Peyer's patch (tissue), 4 donors: ENCODE data around the gene PRKD1. TPM values are rescaled to one million over a fixed set of nuclear protein-coding genes. Genes with fewer than 3 reads are reported as not detected.

Experiments
- DNase-seq, 3 donors: peaks; one replicate each; pipeline ENCODE4 v3.0.0-alpha.2; 2017 to 2019
- H3K27ac ChIP-seq, 4 donors: fragments of 200-600 bp; sonication (generic); one replicate each; pipeline ENCODE4 v1.5.1; 2016 to 2019
- H3K27me3 ChIP-seq, 2 donors: fragments of 200-600 bp; sonication (generic); one replicate each; pipeline ENCODE4 v1.5.1; 2019
- H3K36me3 ChIP-seq, 3 donors: fragments of 200-600 bp; sonication (generic); one replicate each; pipeline ENCODE4 v1.5.1; 2016 to 2019
- H3K4me1 ChIP-seq, 4 donors: fragments of 200-600 bp; sonication (generic); one replicate each; pipeline ENCODE4 v1.5.1; 2016 to 2019
- H3K4me3 ChIP-seq, 4 donors: fragments of 200-600 bp; sonication (generic); 1 replicate in 3 of 4; 2 replicates in 1 of 4; pipeline ENCODE4 v1.5.1; 2016 to 2019; ENCODE audit warnings: mild to moderate bottlenecking in 1 of 4
- H3K9me3 ChIP-seq, 4 donors: fragments of 200-600 bp; sonication (generic); one replicate each; pipeline ENCODE4 v1.5.1; 2016 to 2019; ENCODE audit warnings: mild to moderate bottlenecking in 1 of 4
- POLR2A ChIP-seq, 2 donors: fragments of 450-650 bp; IDR thresholded peaks; one replicate each; pipeline ENCODE4 v1.5.1; 2017; ENCODE audit warnings: antibody characterized with exemption in 2 of 2, mild to moderate bottlenecking in 2 of 2, moderate library complexity in 2 of 2
- total RNA-seq, 4 donors: library from RNA; depleted of rRNA; stranded (reverse); fragments of >200 nt; gene quantifications; one replicate each; pipeline ENCODE4 v1.1.0, GENCODE V29; 2016
- TF ChIP-seq, protein P1 (sequence below), 6 experiments: fragments of 450-650 bp in 4 of 6; fragments of 200-600 bp in 2 of 6; sonication (generic) in 1 of 6; IDR thresholded peaks; one replicate each; pipeline ENCODE4 v1.5.1; 2017 to 2019; ENCODE audit warnings: antibody characterized with exemption in 6 of 6, mild to moderate bottlenecking in 3 of 6, moderate library complexity in 1 of 6

Gene PRKD1
- total RNA-seq, 4 donors from 2014 or later, result 0.88 to 5.0 (median 3.6) TPM

DNA sequence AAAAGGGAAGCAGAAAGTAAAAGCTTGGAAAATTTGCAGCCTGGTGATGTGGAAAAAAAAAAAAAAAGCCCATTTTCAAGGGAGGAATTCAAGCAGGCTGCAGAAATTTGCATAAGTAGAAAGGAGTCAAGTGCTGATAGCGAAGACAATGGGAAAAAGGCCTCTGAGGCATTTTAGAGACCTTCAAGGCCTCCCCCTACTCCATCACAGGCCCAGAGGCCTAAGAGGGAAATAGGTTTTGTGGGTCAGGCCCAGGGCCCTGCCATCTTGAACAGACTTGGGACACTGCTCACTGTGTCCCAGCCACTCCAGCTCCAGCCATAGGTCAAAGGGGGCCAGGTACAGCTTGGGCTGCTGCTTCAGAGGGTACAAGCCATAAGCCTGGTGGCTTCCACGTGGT is 13.8 kb upstream of the PRKD1 start:
- no peaks in the 10 kb centered on the region for H3K36me3 ChIP-seq
- H3K27ac ChIP-seq, result no peak overlapping the region
- TF ChIP-seq, protein P1, sequence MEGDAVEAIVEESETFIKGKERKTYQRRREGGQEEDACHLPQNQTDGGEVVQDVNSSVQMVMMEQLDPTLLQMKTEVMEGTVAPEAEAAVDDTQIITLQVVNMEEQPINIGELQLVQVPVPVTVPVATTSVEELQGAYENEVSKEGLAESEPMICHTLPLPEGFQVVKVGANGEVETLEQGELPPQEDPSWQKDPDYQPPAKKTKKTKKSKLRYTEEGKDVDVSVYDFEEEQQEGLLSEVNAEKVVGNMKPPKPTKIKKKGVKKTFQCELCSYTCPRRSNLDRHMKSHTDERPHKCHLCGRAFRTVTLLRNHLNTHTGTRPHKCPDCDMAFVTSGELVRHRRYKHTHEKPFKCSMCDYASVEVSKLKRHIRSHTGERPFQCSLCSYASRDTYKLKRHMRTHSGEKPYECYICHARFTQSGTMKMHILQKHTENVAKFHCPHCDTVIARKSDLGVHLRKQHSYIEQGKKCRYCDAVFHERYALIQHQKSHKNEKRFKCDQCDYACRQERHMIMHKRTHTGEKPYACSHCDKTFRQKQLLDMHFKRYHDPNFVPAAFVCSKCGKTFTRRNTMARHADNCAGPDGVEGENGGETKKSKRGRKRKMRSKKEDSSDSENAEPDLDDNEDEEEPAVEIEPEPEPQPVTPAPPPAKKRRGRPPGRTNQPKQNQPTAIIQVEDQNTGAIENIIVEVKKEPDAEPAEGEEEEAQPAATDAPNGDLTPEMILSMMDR (IDR thresholded peaks at IDR 0.05), result no peak
- no peak for TF ChIP-seq POLR2A (IDR thresholded peaks at IDR 0.05)
- H3K27me3 ChIP-seq, result no peaks in the 10 kb centered on the region
- H3K9me3 ChIP-seq, result peaks cover 0 to 7% (median 0%) of the 10 kb centered on the region in 4 donors
- no peak overlapping the region for H3K4me3 ChIP-seq
- no peak for DNase-seq
- no peaks in the 10 kb centered on the region for H3K4me1 ChIP-seq

DNA sequence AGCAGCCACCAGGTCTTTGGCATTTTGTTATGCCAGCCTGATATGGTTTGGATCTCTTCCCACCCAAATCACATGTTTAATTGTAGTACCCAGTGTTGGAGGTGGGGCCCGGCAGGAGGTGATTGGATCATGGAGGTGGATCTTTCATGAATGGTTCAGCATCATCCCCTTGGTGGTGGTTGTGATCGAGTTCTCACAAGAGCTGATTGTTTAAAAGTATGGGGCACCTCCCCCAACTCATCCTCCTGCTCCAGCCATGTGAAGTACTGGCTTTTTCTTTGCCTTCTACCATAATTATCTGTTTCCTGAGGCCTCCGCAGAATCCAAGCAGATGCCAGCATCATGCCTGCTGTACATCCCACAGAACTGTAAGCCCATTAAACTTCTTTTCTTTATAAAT is 12.8 kb upstream of the PRKD1 start:
- H3K27ac ChIP-seq, result no peak overlapping the region
- peaks cover 0 to 7% (median 0%) of the 10 kb centered on the region in 4 donors for H3K9me3 ChIP-seq
- H3K27me3 ChIP-seq, result no peaks in the 10 kb centered on the region
- H3K4me3 ChIP-seq, result no peak overlapping the region
- no peak for DNase-seq
- TF ChIP-seq, protein P1 (IDR thresholded peaks at IDR 0.05), result no peak
- no peak for TF ChIP-seq POLR2A (IDR thresholded peaks at IDR 0.05)
- no peaks in the 10 kb centered on the region for H3K4me1 ChIP-seq
- H3K36me3 ChIP-seq, result no peaks in the 10 kb centered on the region

DNA sequence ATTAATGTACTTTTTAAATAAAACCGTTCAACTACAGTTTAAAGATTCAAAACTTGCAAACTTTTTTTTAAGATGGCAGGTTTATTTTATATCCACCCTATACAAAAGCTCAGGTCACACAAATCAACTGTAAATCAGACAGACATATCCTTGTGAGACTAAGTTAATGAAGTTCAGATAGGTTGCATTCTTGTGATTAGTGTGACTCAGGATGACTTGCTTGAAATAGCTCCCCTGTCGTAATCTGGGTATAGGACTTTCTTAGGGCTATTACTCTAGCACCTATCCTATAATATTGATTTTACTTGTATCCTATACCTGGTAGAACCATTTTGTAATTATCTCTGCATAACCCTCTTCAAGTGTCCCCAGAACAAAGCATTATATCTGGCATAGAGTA is 9.5 kb upstream of the PRKD1 start:
- Histone ChIP-seq H3K4me3 (no peak overlapping the region), H3K27me3 (no peaks in the 10 kb centered on the region), H3K27ac (no peak overlapping the region), H3K36me3 (no peaks in the 10 kb centered on the region), H3K4me1 (no peaks in the 10 kb centered on the region), H3K9me3 (peaks cover 0 to 7% (median 0%) of the 10 kb centered on the region in 4 donors)
- TF ChIP-seq, protein P1 (IDR thresholded peaks at IDR 0.05), result no peak
- TF ChIP-seq POLR2A (IDR thresholded peaks at IDR 0.05), result no peak
- DNase-seq, result no peak

DNA sequence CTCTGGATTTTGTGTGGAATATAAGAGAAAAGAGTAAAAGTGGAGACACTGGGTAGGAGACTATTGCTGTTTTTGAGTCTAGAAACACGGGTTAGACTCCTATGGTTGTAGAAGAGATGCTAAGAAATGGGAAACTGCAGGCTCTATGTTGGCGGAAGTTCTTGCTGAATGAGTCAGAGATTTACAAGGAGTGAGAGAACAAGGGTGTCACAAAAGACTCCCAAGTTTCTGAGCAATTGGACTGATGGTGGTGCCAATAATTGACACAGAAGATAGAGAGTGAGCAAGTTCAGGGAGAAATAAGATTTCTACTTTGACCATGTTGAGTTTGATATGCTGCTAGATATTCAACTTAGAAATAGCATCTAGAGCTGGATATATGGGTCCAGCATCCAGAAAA is 2.6 kb upstream of the PRKD1 start:
- Histone ChIP-seq H3K36me3 (no peaks in the 10 kb centered on the region), H3K4me1 (peaks cover 0 to 7% (median 0%) of the 10 kb centered on the region in 4 donors), H3K27ac (no peak overlapping the region), H3K27me3 (no peaks in the 10 kb centered on the region), H3K9me3 (no peaks in the 10 kb centered on the region), H3K4me3 (no peak overlapping the region)
- no peak for DNase-seq
- no peak for TF ChIP-seq POLR2A (IDR thresholded peaks at IDR 0.05)
- TF ChIP-seq, protein P1 (IDR thresholded peaks at IDR 0.05), result no peak

DNA sequence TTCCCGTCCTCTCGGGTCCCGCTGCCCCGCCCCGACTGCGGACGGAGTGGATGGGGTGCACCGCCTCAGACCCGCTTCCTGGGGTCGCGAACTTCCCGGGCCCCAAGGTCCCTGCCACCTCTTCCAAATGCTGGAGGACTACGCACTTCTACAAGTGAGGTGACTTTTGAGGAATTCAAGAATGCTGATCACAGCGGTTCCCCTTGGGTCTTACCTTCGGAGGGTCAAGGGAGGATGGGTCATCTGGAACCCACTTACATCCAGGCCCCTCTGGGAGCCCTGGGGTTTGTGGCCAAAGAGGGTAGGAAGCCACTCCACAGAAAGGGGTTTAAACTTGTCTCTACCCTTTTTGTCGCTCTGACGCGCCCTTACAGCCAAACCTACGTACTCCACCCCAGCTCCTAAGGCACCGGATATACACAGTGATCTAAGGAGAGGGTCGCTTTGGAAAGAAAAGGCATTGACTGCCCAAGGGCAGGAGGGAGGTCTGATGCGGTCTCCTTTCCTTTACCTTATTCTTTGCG is 532 bp upstream of the PRKD1 start:
- Histone ChIP-seq H3K4me3 (peak overlapping the region; percentile 41 to 72 (median 54)), H3K9me3 (no peaks in the 10 kb centered on the region), H3K27ac (peak overlapping the region in 3 of 4 donors; percentile 2 to 76 (median 75)), H3K36me3 (no peaks in the 10 kb centered on the region), H3K27me3 (no peaks in the 10 kb centered on the region), H3K4me1 (peaks cover 0 to 7% (median 0%) of the 10 kb centered on the region in 4 donors)
- no peak for DNase-seq
- TF ChIP-seq, protein P1 (IDR thresholded peaks at IDR 0.05), result no peak
